Measurements from ENCODE around the gene PTX3.
A peak's percentile ranks its signal among the peaks of the same experiment; 100 is the strongest.

The PTX3 gene

DNA sequence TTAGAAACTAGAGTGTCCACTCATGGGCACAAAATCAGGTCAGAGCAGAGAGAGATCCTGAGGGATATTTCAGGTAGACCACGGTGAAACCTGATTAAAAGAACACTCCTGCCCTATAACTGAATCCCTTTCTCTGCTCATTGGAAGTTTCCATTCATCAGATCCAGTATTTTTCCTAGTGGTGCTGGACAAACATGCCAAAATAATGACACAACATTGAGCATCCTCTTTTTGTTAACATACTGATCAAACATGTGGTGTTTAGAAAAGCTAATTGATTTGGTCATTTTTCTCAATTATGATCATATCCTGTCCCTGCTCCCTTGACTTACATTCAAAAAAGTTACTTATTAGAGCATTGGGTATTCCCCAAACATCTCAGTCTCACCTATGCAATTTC, 27.2 kb downstream of the PTX3 start:
- TF ChIP-seq, protein P1, sequence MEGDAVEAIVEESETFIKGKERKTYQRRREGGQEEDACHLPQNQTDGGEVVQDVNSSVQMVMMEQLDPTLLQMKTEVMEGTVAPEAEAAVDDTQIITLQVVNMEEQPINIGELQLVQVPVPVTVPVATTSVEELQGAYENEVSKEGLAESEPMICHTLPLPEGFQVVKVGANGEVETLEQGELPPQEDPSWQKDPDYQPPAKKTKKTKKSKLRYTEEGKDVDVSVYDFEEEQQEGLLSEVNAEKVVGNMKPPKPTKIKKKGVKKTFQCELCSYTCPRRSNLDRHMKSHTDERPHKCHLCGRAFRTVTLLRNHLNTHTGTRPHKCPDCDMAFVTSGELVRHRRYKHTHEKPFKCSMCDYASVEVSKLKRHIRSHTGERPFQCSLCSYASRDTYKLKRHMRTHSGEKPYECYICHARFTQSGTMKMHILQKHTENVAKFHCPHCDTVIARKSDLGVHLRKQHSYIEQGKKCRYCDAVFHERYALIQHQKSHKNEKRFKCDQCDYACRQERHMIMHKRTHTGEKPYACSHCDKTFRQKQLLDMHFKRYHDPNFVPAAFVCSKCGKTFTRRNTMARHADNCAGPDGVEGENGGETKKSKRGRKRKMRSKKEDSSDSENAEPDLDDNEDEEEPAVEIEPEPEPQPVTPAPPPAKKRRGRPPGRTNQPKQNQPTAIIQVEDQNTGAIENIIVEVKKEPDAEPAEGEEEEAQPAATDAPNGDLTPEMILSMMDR (IDR thresholded peaks at IDR 0.05), result no peak
- Histone ChIP-seq H3K4me3 (ENCODE audit: low read depth in 1 of 2, low read length in 1 of 2) (no peak overlapping the region), H3K36me3 (no peaks in the 10 kb centered on the region), H3K27me3 (no peaks in the 10 kb centered on the region), H3K4me1 (ENCODE audit: control insufficient read depth in 1 of 2, insufficient read depth in 1 of 2, low read depth in 1 of 2, low read length in 1 of 2) (peaks cover 31 to 34% of the 10 kb centered on the region in 2 experiments), H3K9me3 (no peaks in the 10 kb centered on the region), H3K27ac (no peak overlapping the region)

DNA sequence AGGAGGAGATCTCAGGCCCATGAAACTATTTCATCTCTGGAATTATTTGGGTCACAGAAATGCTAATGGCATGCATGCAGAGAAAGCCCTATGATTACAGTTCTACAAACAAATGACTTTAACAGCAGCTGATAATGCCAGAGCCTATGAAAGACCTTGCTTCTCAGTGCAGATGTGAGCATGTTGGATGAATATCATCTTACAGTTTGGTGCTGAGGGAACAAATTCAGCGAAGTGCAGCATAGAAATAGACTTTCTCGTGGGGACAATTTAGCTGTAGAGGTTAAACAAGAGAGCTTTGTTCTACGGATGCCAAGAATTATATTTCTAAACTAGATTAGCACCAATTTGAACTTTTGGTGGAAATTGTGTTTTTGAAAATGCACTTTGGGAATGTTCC, 27.7 kb downstream of the PTX3 start:
- Histone ChIP-seq H3K9me3 (no peaks in the 10 kb centered on the region), H3K27ac (no peak overlapping the region), H3K36me3 (no peaks in the 10 kb centered on the region), H3K4me3 (ENCODE audit: low read depth in 1 of 2, low read length in 1 of 2) (no peak overlapping the region), H3K27me3 (no peaks in the 10 kb centered on the region), H3K4me1 (ENCODE audit: control insufficient read depth in 1 of 2, insufficient read depth in 1 of 2, low read depth in 1 of 2, low read length in 1 of 2) (peaks cover 36 to 39% of the 10 kb centered on the region in 2 experiments)
- TF ChIP-seq, protein P1 (IDR thresholded peaks at IDR 0.05), result no peak

DNA sequence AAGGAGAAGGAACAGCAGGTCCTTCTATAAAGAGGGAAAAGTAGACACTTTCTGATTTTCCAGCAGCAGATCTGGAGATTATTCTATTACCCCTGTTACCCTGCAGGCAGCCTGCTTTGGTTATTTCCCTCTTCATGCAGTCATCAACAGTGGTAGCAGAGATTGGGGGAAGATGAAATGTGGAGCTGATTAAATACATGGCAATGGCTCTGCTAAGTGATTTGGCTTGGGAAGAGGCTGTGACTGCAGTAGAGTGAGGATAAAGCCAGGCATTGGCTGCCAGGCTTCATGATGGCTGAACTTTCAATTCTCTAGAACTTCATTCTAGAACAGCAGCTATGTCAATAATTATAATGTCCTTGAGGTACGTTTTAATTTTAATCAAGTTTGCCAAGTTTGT, 29.1 kb downstream of the PTX3 start:
- Histone ChIP-seq H3K4me3 (ENCODE audit: low read depth in 1 of 2, low read length in 1 of 2) (no peak overlapping the region), H3K27me3 (no peaks in the 10 kb centered on the region), H3K9me3 (no peaks in the 10 kb centered on the region), H3K27ac (peak overlapping the region; percentile 65), H3K4me1 (ENCODE audit: control insufficient read depth in 1 of 2, insufficient read depth in 1 of 2, low read depth in 1 of 2, low read length in 1 of 2) (peaks cover 49 to 54% of the 10 kb centered on the region in 2 experiments), H3K36me3 (no peaks in the 10 kb centered on the region)
- TF ChIP-seq, protein P1 (IDR thresholded peaks at IDR 0.05), result no peak

DNA sequence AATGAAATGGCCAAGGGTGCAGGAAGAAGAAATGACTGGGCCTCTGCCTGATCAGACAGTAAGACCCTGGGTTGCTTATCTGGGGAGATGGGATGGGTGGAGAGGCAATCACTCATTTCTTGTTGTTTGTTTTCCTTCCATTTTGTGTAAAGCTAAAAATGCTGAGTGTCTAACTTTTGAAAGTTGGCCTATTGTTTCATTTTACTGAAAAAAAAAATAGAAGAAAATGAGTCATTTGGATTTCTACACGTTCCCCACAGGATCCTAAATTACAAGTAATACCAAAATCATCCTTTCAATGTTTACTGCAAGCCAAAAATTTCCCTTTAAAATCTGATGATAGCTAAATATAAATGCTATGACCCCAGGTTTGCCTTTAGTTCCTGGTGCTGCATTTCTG, 30.6 kb downstream of the PTX3 start:
- peaks cover 56 to 59% of the 10 kb centered on the region in 2 experiments for H3K4me1 ChIP-seq (ENCODE audit: control insufficient read depth in 1 of 2, insufficient read depth in 1 of 2, low read depth in 1 of 2, low read length in 1 of 2)
- H3K9me3 ChIP-seq, result no peaks in the 10 kb centered on the region
- H3K4me3 ChIP-seq (ENCODE audit: low read depth in 1 of 2, low read length in 1 of 2), result no peak overlapping the region
- H3K27me3 ChIP-seq, result no peaks in the 10 kb centered on the region
- peak overlapping the region; percentile 65 for H3K27ac ChIP-seq
- TF ChIP-seq, protein P1 (IDR thresholded peaks at IDR 0.05), result no peak
- H3K36me3 ChIP-seq, result no peaks in the 10 kb centered on the region

DNA sequence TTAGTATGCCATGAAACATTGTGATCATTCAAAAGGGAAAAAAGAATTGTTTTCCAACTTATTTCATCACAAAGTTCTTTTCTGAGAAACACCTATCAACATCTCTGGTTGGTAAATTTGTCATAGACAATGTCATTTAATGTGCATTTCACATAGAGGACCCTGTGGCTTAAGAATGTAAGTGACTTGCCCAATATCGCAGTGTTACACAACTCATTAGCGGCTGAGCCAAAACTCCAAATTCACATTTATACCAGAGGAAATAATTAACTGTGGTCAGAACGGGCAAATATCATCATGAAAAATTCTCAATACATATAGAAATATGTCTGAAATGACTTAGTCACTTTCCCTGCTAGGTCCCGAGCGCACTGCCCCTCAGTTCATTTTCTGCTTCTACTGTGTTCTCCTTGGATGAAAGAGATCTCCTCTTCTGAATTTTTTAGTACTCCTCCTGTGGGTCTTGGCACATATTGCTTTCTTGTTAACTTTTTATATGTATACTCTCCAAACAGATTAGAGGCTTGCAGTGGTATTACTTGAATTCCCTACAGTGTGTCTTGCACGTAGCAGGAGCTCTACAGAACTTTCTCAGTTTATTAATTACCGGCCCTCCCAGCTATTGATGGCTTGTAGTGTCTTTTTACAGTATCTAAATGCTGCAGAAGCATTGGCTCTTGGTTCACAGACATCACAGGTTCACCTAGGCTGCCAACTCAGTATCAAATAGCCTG, 33.1 kb downstream of the PTX3 start:
- Histone ChIP-seq H3K4me1 (ENCODE audit: control insufficient read depth in 1 of 2, insufficient read depth in 1 of 2, low read depth in 1 of 2, low read length in 1 of 2) (peaks cover 56 to 60% of the 10 kb centered on the region in 2 experiments), H3K36me3 (no peaks in the 10 kb centered on the region), H3K4me3 (ENCODE audit: low read depth in 1 of 2, low read length in 1 of 2) (peak overlapping the region in 1 of 2 experiments; percentile 8), H3K27ac (peak overlapping the region; percentile 66), H3K27me3 (no peaks in the 10 kb centered on the region), H3K9me3 (no peaks in the 10 kb centered on the region)
- TF ChIP-seq, protein P1 (IDR thresholded peaks at IDR 0.05), result no peak
